CD8-positive, alpha-beta memory T cell (primary cell): ENCODE measurements around the gene TP53I3. TPM values are rescaled to one million over a fixed set of nuclear protein-coding genes. Genes with fewer than 3 reads are reported as not detected.

Experiments used
- CTCF ChIA-PET: fragments of 350-600 bp; sonication (Branson Sonifier 250); formaldehyde crosslinking; loops from one replicate; lab custom pipeline; 2021; ENCODE audit warnings: antibody characterized with exemption; lab: Charles Lee
- POLR2A ChIA-PET: fragments of 350-600 bp; sonication (Branson Sonifier 250); formaldehyde crosslinking; loops from one replicate; lab custom pipeline; 2021; ENCODE audit warnings: antibody characterized with exemption; lab: Charles Lee
- DNase-seq, 5 donors: peaks; one replicate each; pipeline versions ENCODE4 v3.0.0 to v3.0.0-alpha.2; 2020 to 2022; ENCODE audit warnings: mixed read lengths in 1 of 5
- H3K27ac ChIP-seq: one replicate; pipeline ENCODE4 v1.7.0; 2013; ENCODE audit warnings: low read depth, mild to moderate bottlenecking, low read length, moderate library complexity
- H3K27me3 ChIP-seq: 2 replicates; pipeline ENCODE4 v1.7.0; 2013; ENCODE audit warnings: low read length, mild to moderate bottlenecking; ENCODE audit not compliant: insufficient read depth, poor library complexity, severe bottlenecking
- H3K36me3 ChIP-seq: 2 replicates; pipeline ENCODE4 v1.7.0; 2013; ENCODE audit warnings: mild to moderate bottlenecking, low read length, moderate library complexity; ENCODE audit not compliant: insufficient read depth
- H3K4me1 ChIP-seq: 2 replicates; pipeline ENCODE4 v1.7.0; 2013; ENCODE audit warnings: mild to moderate bottlenecking, low read length, moderate library complexity; ENCODE audit not compliant: insufficient read depth
- H3K4me3 ChIP-seq: 2 replicates; pipeline ENCODE4 v1.7.0; 2013; ENCODE audit warnings: mild to moderate bottlenecking, low read length
- H3K9me3 ChIP-seq: 2 replicates; pipeline ENCODE4 v1.7.0; 2013; ENCODE audit warnings: mild to moderate bottlenecking, low read length
- H3K27ac Mint-ChIP-seq, 8 donors: one replicate each; pipeline ENCODE4 v1.8.0; 2020 to 2021; ENCODE audit warnings: mixed read lengths in 8 of 8, mild to moderate bottlenecking in 6 of 8, inconsistent platforms in 3 of 8, moderate library complexity in 3 of 8
- H3K27me3 Mint-ChIP-seq, 2 donors: one replicate each; pipeline ENCODE4 v1.8.0; 2020 to 2021; ENCODE audit warnings: mixed read lengths in 2 of 2, mild to moderate bottlenecking in 1 of 2, moderate library complexity in 1 of 2
- H3K36me3 Mint-ChIP-seq, 3 donors: one replicate each; pipeline ENCODE4 v1.8.0; 2020 to 2021; ENCODE audit warnings: mixed read lengths in 3 of 3, inconsistent platforms in 1 of 3, mild to moderate bottlenecking in 1 of 3
- H3K4me1 Mint-ChIP-seq, 3 donors: one replicate each; pipeline ENCODE4 v1.8.0; 2020 to 2021; ENCODE audit warnings: mixed read lengths in 3 of 3, inconsistent platforms in 1 of 3, mild to moderate bottlenecking in 1 of 3
- H3K4me3 Mint-ChIP-seq, 7 donors: one replicate each; pipeline ENCODE4 v1.8.0; 2020 to 2021; ENCODE audit warnings: mixed read lengths in 7 of 7, mild to moderate bottlenecking in 6 of 7, moderate library complexity in 4 of 7, inconsistent platforms in 2 of 7
- H3K9me3 Mint-ChIP-seq, 5 donors: one replicate each; pipeline ENCODE4 v1.8.0; 2020 to 2022; ENCODE audit warnings: mixed read lengths in 5 of 5, mild to moderate bottlenecking in 3 of 5, moderate library complexity in 2 of 5, inconsistent platforms in 1 of 5
- polyA plus RNA-seq: library from polyadenylated mRNA; unstranded; fragments of 300-500 nt; fragmentation: Illumina TruSeq; gene quantifications from one replicate; pipeline ENCODE4 v1.2.3, GENCODE V29; 2021
- total RNA-seq, 2 experiments: library from RNA; stranded (reverse); gene quantifications; one replicate each; pipeline ENCODE4 v1.2.3, GENCODE V29; 2021

Gene TP53I3
- total and polyA plus RNA-seq, 3 experiments from 2014 or later = 3.9 to 4.3 TPM; not detected in 1

- H3K4me1 ChIP-seq = peaks cover 22% of the 10 kb centered on the region
- H3K27me3 Mint-ChIP-seq = peaks cover 0 to 2% of the 10 kb centered on the region in 2 donors
- H3K36me3 ChIP-seq = no peaks in the 10 kb centered on the region
- CTCF ChIA-PET = interaction anchor here (1.1 to 3.2 kb wide), 4 partner anchors 26 to 123 kb away, joined by 3 to 14 read pairs (median 8); partner anchors contain the start of genes ATAD2B, SF3B6 and TP53I3
- no peak overlapping the region for H3K27ac Mint-ChIP-seq
- peaks cover 19 to 30% (median 29%) of the 10 kb centered on the region in 3 donors for H3K4me1 Mint-ChIP-seq
- H3K27me3 ChIP-seq = peaks cover 7% of the 10 kb centered on the region
- peak overlapping the region; percentile 51 for H3K4me3 ChIP-seq
- H3K9me3 ChIP-seq = no peaks in the 10 kb centered on the region
- peak overlapping the region in 2 of 7 donors; percentile 30 to 92 for H3K4me3 Mint-ChIP-seq
- POLR2A ChIA-PET = no interaction called here
- H3K36me3 Mint-ChIP-seq = peaks cover 0 to 3% (median 0%) of the 10 kb centered on the region in 3 donors
- H3K9me3 Mint-ChIP-seq = no peaks in the 10 kb centered on the region
- no peak overlapping the region for H3K27ac ChIP-seq
- no peak for DNase-seq
Observed at GRCh38 chr2:24050041-24050979, 34.3 kb downstream of the TP53I3 start.

GRCh38 chr2:24049485-24050021, 35.1 kb downstream of the TP53I3 start, which contains the start of gene FKBP1B:
FKBP1B (plus strand) TSS chr2:24049741; CDS start chr2:24049850, 109 bp downstream.
- Histone ChIP-seq H3K36me3 (no peaks in the 10 kb centered on the region), H3K4me3 (peak within 1 kb of the TSS; percentile 51), H3K27me3 (peaks cover 7% of the 10 kb centered on the region), H3K4me1 (peaks cover 22% of the 10 kb centered on the region), H3K27ac (no peak within 1 kb of the TSS), H3K9me3 (no peaks in the 10 kb centered on the region)
- H3K27me3 Mint-ChIP-seq = peaks cover 0 to 2% of the 10 kb centered on the region in 2 donors
- no peaks in the 10 kb centered on the region for H3K9me3 Mint-ChIP-seq
- POLR2A ChIA-PET = interaction anchor here (1.1 to 1.4 kb wide), 2 partner anchors 27 to 123 kb away, joined by 3 to 7 read pairs; partner anchors contain the start of gene ATAD2B
- peak within 1 kb of the TSS in 2 of 7 donors; percentile 82 to 92 for H3K4me3 Mint-ChIP-seq
- peaks cover 22 to 36% (median 35%) of the 10 kb centered on the region in 3 donors for H3K4me1 Mint-ChIP-seq
- peak within 1 kb of the TSS in 4 of 8 donors; percentile 22 to 61 (median 52) for H3K27ac Mint-ChIP-seq
- CTCF ChIA-PET = interaction anchor here (2.5 to 3.2 kb wide), 2 partner anchors 35 to 123 kb away, joined by 11 to 14 read pairs; partner anchors contain the start of genes ATAD2B and TP53I3
- peak; percentile 34 to 79 (median 62) for DNase-seq
- peaks cover 0 to 3% (median 0%) of the 10 kb centered on the region in 3 donors for H3K36me3 Mint-ChIP-seq

- H3K27ac Mint-ChIP-seq = peak overlapping the region in 3 of 8 donors; percentile 22 to 58 (median 45)
- no peak overlapping the region for H3K27ac ChIP-seq
- H3K9me3 Mint-ChIP-seq = no peaks in the 10 kb centered on the region
- H3K27me3 Mint-ChIP-seq = peaks cover 0 to 2% of the 10 kb centered on the region in 2 donors
- peaks cover 22 to 36% (median 35%) of the 10 kb centered on the region in 3 donors for H3K4me1 Mint-ChIP-seq
- H3K4me3 Mint-ChIP-seq = peak overlapping the region in 2 of 7 donors; percentile 82 to 92
- H3K9me3 ChIP-seq = no peaks in the 10 kb centered on the region
- H3K27me3 ChIP-seq = peaks cover 7% of the 10 kb centered on the region
- POLR2A ChIA-PET = interaction anchor here (0.7 to 1.4 kb wide), 3 partner anchors 27 to 122 kb away, joined by 3 to 7 read pairs (median 3); partner anchors contain the start of genes ATAD2B and SF3B6
- peak in 1 of 5 donors; percentile 5 for DNase-seq
- CTCF ChIA-PET = interaction anchor here (2.5 to 3.2 kb wide), 2 partner anchors 35 to 122 kb away, joined by 11 to 14 read pairs; partner anchors contain the start of genes ATAD2B and TP53I3
- peak overlapping the region; percentile 51 for H3K4me3 ChIP-seq
- H3K36me3 ChIP-seq = no peaks in the 10 kb centered on the region
- H3K36me3 Mint-ChIP-seq = peaks cover 0 to 3% (median 0%) of the 10 kb centered on the region in 3 donors
- peaks cover 22% of the 10 kb centered on the region for H3K4me1 ChIP-seq
Observed at GRCh38 chr2:24048769-24049484, 35.7 kb downstream of the TP53I3 start.

GRCh38 chr2:24047703-24048033, 37.0 kb downstream of the TP53I3 start:
- Mint-ChIP-seq H3K4me1 (peaks cover 28 to 42% (median 40%) of the 10 kb centered on the region in 3 donors), H3K27me3 (no peaks in the 10 kb centered on the region), H3K4me3 (peak overlapping the region; percentile 87 to 98 (median 93)), H3K27ac (peak overlapping the region in 5 of 8 donors; percentile 31 to 97 (median 95)), H3K36me3 (peaks cover 0 to 3% (median 0%) of the 10 kb centered on the region in 3 donors), H3K9me3 (no peaks in the 10 kb centered on the region)
- ChIA-PET CTCF (interaction anchor here (0.7 to 2.7 kb wide), 4 partner anchors 22 to 122 kb away, joined by 3 to 16 read pairs (median 8); partner anchors contain the start of genes ATAD2B and TP53I3), POLR2A (interaction anchor here (0.7 to 2.3 kb wide), 5 partner anchors 26 to 121 kb away, joined by 3 to 27 read pairs (median 4); partner anchors contain the start of genes ATAD2B, SF3B6, TP53I3 and UBXN2A)
- Histone ChIP-seq H3K27ac (no peak overlapping the region), H3K4me1 (peaks cover 22% of the 10 kb centered on the region), H3K4me3 (peak overlapping the region; percentile 29), H3K27me3 (peaks cover 7% of the 10 kb centered on the region), H3K9me3 (no peaks in the 10 kb centered on the region), H3K36me3 (no peaks in the 10 kb centered on the region)
- no peak for DNase-seq

GRCh38 chr2:24046930-24047702, 37.5 kb downstream of the TP53I3 start, which contains the start of gene WDCP:
WDCP (minus strand) TSS chr2:24047391; CDS start chr2:24039494, 7,897 bp downstream.
- DNase-seq = peak; percentile 90 to 96 (median 94)
- Histone ChIP-seq H3K4me1 (peaks cover 22% of the 10 kb centered on the region), H3K36me3 (no peaks in the 10 kb centered on the region), H3K27me3 (peaks cover 7% of the 10 kb centered on the region), H3K4me3 (peak within 1 kb of the TSS; percentile 70), H3K27ac (peak within 1 kb of the TSS; percentile 36), H3K9me3 (no peaks in the 10 kb centered on the region)
- Mint-ChIP-seq H3K27ac (peak within 1 kb of the TSS; percentile 31 to 97 (median 93)), H3K9me3 (no peaks in the 10 kb centered on the region), H3K27me3 (no peaks in the 10 kb centered on the region), H3K36me3 (peaks cover 0 to 3% (median 0%) of the 10 kb centered on the region in 3 donors), H3K4me3 (peak within 1 kb of the TSS; percentile 87 to 98 (median 93)), H3K4me1 (peaks cover 28 to 42% (median 40%) of the 10 kb centered on the region in 3 donors)
- ChIA-PET CTCF (interaction anchor here (0.7 to 2.7 kb wide), 4 partner anchors 22 to 122 kb away, joined by 3 to 16 read pairs (median 8); partner anchors contain the start of genes ATAD2B and TP53I3), POLR2A (interaction anchor here (0.7 to 2.3 kb wide), 5 partner anchors 27 to 121 kb away, joined by 3 to 27 read pairs (median 4); partner anchors contain the start of genes ATAD2B, SF3B6, TP53I3 and UBXN2A)

- H3K27ac Mint-ChIP-seq = peak overlapping the region in 5 of 8 donors; percentile 92 to 97 (median 94)
Observed at GRCh38 chr2:24046599-24046929, 38.1 kb downstream of the TP53I3 start.

More at GRCh38 chr2:24046599-24046929, 38.1 kb downstream of the TP53I3 start:
- Histone ChIP-seq H3K27me3 (peaks cover 7% of the 10 kb centered on the region), H3K4me1 (peaks cover 22% of the 10 kb centered on the region), H3K9me3 (no peaks in the 10 kb centered on the region), H3K4me3 (peak overlapping the region; percentile 70), H3K27ac (peak overlapping the region; percentile 36), H3K36me3 (no peaks in the 10 kb centered on the region)
- ChIA-PET CTCF (interaction anchor here (1.8 to 2.7 kb wide), 2 partner anchors 38 to 119 kb away, joined by 14 to 16 read pairs; partner anchors contain the start of genes ATAD2B and TP53I3), POLR2A (interaction anchor here (1.4 to 2.3 kb wide), 3 partner anchors 27 to 120 kb away, joined by 3 to 27 read pairs (median 23); partner anchors contain the start of genes ATAD2B and SF3B6)
- no peak for DNase-seq
- no peaks in the 10 kb centered on the region for H3K27me3 Mint-ChIP-seq
- no peaks in the 10 kb centered on the region for H3K9me3 Mint-ChIP-seq
- H3K4me3 Mint-ChIP-seq = peak overlapping the region; percentile 87 to 98 (median 93)
- peaks cover 28 to 42% (median 40%) of the 10 kb centered on the region in 3 donors for H3K4me1 Mint-ChIP-seq
- H3K36me3 Mint-ChIP-seq = peaks cover 0 to 3% (median 0%) of the 10 kb centered on the region in 3 donors
